DMS 273 (cell line): Measurements from ENCODE around the gene EDEM2.
"Not testable (repeated sequence)": the region's sequence is repeated elsewhere in the genome, so short reads cannot be mapped to it uniquely, and the experiment has no call there.

Experiments
- DNase-seq: peaks from one replicate; lab custom pipeline; 2025; ENCODE audit not compliant: unreplicated experiment; lab: John Stamatoyannopoulos, UW

EDEM2 gene

DNA sequence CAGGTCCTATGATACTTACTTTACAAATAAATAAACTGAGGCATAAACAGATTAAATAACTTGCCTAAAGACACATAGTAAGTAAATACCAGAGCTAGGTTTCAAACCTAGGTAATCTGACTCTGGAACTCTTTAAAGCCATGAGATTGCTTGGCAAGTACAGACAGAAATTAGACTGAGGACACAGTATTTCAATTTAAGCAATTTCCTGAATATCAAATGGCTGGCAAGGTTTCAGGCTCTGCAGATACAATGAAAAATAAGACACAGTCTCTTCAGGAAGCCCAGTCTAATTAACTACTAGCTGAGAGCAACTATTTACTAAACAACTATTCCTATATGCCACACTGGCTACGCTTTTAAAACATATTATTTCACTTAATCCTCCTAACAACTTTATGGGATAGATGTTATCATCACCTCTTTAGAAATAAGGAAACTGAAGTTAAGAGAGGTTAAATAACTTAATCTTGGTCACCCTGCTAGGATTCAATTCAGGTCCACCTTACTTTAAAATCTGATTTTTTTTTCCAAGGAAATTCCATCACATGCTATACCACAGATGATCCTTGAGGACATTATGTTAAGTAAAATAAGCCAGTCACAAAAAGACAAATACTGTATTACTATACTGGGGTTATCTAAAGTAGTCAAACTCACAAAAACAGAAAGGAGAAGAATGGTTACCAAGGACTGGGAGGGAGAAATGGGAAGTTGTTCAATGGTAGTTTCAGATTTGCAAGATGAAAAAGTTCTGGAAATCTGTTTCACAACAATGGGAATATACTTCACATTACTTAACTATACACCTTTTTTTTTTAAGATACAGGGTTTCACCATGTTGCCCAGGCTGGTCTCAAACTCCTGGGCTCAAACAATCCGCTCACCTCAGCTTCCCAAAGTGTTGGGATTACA lies 58.6 kb downstream of the EDEM2 start:
- peak; percentile 9 for DNase-seq

DNA sequence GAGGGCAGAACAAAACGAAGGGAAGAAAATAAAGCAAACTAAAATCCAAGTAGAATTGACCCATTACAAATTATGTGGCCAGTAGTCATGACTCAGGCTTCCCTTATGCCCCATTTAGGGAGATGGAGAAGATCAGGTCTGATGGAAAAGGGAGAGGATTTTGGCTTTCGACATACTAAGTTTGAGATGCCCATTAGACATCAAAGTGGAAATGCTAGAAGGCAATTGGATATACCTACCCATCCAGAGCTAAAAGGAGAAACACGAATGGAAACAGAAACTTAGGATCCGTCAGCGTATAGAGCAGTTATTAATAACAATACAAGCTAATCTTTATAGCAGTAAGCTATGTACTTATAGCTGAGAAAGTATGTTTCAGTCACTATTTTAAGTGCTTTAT lies 59.3 kb downstream of the EDEM2 start:
- DNase-seq = no peak

DNA sequence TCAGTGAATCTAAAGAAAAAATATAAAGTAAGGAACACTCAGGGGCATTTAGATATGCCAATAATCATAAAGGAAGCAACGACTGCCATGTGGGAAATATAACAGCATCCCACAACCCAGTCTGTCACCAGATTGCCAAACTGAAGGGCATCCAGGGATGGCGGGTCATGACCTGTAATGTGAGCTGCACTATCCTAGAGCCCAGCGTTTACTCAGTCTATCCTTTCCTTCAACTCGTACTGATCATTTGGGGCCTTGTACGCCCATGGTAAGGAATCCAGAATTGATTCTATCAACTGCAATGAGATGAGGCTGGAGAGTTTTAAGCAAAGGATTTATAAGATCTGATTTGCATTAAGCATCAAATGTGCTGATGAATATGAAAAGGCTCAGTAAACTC lies 59.8 kb downstream of the EDEM2 start:
- DNase-seq = no peak

DNA sequence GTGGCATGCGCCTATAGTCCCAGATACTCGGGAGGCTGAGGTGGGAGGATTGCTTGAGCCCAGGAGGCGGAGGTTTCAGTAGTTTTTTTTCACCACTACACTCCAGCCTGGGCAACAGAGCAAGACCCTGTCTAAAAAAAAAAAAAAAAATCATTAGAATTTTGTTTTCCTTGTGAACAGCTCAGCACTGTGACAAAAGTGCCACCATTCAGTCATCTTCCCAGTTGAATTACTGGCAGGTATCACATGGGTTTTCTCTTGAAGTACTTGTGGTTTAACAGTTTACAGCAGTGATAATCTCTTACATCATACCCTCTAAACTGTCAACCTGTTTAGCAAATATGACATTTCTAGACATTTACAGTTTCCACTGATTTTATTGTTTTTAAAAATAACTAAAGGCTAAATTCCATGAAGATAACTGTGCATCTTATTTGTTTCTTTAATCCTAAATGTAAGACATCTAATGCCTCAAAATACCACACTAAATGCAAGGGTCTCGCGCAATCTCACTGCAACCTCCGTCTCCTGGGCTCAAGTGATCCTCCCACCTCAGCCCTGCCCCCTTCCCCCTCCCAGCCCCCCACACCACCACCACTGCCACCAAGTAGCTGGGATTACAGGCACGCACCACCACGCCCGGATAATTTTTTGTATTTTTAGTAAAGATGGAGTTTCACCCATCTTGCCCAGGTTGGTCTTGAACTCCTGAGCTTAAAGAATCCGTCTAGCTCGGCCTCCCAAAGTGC lies 61.5 kb downstream of the EDEM2 start:
- DNase-seq = no peak

DNA sequence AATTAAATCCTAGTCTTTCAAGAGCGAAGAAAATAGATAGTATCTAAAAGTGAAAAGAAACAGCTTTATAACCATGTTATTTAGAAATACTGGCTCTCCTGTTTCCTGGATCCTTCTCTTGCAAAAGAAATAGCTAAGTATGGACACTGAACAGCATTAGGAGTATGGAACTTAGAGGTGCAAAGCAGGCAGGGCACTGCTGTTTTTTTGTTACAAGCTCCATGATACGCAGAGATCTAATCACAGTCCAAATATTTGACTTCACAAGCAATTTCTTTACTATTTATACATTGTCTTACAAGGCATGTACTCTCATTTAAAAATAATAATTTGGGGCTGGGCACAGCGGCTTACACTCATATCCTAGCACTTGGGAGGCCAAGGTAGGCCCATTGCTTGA lies 62.1 kb downstream of the EDEM2 start:
- no peak for DNase-seq

DNA sequence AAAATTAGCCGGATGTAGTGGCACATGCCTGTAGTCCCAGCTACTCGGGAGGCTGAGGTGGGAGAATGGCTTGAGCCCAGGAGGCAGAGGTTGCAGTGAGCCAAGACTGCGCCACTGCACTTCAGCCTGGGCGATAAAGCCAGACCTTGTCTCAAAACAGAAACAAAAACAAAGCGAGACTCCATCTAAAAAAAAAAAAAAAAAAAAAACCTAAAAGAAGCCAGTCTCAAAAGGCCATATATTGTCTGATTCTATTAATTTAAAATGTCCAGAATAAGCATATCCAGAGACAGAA lies 66.8 kb downstream of the EDEM2 start:
- DNase-seq = not testable (repeated sequence)

DNA sequence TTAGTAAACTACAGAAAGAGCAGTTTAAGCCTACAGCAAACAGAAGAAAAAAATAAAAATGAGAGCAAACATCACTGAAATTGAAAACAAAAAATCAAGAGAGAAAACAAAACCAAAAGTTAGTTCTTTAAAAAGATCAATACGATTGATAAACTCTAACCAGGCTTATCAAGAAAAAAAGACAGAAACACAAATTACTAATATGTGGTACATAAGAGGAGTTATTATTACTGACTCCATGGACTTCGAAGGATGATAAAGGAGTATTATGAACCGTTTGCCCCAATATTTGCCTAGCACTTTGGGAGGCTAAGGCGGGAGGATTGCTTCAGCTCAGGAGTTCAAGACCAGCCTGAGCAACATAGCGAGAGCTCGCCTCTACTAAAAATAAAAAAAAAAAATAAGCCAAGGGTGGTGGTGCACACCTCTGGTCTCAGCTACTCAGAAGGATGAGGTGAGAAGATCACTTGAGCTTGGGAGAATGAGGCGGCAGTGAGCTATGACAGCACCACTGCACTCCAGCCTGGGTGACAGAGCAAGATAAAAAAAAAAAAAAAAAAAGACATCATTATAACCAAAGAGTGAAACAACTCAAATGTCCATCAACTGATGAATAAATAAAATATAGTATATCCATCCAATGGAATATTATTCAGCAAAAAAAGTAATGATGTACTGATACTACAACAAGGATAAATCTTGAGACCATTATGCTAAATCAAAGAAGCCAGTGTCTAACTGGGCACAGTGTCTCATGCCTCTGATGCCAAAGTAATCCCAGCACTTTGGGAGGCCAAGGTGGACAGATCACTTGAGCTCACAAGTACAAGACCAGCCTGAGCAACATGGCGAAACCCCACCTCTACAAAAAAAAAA lies 67.4 kb downstream of the EDEM2 start:
- no peak for DNase-seq

DNA sequence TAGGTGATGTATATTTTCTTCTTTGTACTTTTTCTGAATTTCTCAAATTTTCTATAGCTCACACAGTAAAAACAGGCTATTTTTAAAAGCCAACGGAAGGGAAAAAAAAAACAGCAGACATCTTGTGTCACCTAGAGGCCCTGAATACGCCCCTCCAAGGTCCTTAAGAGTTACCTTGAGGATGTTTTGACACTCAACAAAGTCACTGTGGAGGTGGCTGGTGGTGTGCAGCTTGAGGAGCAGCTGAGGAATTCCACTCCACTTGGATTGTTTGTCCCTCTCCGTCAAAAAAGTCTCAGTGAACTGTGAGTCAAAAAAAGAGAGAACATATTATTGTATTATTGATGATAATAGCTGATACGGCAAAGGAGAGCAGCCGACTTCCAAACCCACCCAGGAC lies 69.3 kb downstream of the EDEM2 start:
- no peak for DNase-seq

DNA sequence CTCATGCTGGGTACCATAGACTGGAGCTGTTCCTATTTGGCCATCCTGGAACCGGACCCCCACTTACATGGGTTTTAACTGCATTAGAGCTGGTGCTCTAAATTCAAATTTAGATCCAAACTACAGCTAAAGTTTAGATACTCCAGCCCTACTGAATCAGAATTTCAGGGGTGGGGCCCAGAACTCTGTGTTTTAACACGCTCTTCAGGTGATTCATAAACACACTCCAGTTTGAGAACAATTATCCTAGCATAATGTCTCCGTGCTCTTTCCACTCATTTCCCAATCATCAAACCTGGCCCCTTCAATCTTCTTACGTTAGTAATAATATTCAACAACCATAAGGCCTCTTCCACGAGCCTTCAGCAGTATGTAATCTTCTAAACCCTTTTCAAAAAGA lies 69.8 kb downstream of the EDEM2 start:
- DNase-seq = no peak

DNA sequence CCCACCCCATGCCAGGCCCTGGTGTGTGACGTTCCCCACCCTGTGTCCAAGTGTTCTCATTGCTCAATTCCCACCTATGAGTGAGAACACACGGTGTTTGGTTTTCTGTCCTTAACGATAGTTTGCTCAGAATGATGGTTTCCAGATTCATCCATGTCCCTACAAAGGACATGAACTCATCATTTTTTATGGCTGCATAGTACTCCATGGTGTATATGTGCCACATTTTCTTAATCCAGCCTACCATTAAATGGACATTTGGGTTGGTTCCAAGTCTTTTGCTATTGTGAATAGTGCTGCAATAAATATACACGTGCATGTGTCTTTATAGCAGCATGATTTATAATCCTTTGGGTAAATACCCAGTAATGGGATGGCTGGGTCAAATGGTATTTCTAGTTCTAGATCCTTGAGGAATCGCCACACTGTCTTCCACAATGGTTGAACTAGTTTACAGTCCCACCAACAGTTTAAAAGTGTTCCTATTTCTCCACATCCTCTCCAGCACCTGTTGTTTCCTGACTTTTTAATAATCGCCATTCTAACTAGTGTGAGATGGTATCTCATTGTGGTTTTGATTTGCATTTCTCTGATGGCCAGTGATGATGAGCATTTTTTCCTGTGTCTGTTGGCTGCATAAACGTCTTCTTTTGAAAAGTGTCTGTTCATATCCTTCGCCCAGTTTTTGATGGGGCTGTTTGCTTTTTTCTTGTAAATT lies 75.5 kb downstream of the EDEM2 start:
- not testable (repeated sequence) for DNase-seq

DNA sequence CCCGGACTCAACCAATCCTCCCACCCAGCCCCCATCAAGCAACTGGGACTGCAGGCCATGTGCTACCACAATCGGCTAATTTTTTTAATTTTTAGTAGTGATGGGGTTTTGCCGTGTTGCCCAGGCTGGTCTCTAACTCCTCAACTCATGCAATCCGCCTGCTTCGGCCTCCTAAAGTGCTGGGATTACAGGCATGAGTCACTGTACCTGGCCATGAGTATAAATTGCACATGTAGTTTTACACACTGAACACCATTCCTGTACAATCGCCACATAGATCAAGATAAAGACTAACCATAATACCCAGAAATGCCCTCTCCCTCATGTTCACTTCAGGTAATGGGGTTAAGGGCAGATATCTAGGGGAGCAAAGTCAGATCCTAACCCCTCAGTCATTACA lies 80.9 kb downstream of the EDEM2 start:
- DNase-seq = no peak
